ENCODE data around the gene MYLK.

MYLK gene

DNA sequence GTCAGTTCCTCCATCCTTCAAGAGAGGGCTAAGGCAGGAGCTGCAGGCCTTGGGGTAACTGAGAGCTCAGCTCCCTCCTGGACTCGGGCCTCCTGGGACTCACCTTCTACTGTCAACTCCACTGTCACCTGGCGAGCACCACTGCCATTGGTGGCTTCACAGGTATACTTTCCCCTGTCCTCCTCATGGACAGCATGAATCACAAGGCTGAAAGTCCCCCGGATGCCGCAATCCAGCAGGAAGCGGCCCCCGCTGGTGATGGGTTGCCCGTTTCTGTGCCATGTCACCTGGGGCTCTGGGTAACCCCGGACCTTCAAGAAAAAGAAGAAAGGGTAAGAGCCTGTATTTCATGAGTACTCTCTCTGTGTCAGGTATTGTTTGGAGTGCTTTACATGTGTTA is 131.9 kb downstream of the MYLK start:
- TF ChIP-seq, protein P1, sequence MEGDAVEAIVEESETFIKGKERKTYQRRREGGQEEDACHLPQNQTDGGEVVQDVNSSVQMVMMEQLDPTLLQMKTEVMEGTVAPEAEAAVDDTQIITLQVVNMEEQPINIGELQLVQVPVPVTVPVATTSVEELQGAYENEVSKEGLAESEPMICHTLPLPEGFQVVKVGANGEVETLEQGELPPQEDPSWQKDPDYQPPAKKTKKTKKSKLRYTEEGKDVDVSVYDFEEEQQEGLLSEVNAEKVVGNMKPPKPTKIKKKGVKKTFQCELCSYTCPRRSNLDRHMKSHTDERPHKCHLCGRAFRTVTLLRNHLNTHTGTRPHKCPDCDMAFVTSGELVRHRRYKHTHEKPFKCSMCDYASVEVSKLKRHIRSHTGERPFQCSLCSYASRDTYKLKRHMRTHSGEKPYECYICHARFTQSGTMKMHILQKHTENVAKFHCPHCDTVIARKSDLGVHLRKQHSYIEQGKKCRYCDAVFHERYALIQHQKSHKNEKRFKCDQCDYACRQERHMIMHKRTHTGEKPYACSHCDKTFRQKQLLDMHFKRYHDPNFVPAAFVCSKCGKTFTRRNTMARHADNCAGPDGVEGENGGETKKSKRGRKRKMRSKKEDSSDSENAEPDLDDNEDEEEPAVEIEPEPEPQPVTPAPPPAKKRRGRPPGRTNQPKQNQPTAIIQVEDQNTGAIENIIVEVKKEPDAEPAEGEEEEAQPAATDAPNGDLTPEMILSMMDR (IDR thresholded peaks at IDR 0.05; ENCODE audit: insufficient read depth, low read length, missing control alignments) = no peak
- H3K4me3 ChIP-seq (ENCODE audit: low read depth, low read length) = no peak overlapping the region
- DNase-seq (ENCODE audit: low read depth, low spot score) = no peak
- ChIA-PET CTCF (interaction anchor here (3.7 to 5.6 kb wide), 2 partner anchors 11 to 29 kb away, joined by 23 to 32 read pairs; no protein-coding TSS in a partner anchor), POLR2A (no interaction called here)

DNA sequence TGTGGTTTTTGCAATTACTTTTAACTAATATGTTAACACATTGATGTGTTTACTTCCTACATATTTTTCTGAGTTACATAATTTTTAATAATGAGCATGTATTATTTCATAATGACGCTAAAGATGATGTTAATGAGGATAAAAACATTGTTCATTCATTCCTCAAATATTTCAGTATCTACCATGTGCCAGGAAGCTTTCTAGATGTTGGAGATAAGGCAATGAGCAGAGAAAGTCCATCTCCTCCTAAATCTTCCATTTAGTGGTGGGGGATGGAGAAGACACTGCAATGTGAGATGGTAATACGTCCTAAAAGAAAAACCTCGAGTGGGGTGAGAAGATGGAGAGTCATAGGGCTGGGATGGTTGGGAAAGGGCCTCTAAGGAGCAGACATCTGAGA is 132.7 kb downstream of the MYLK start:
- TF ChIP-seq, protein P1 (IDR thresholded peaks at IDR 0.05; ENCODE audit: insufficient read depth, low read length, missing control alignments) = no peak
- ChIA-PET CTCF (interaction anchor here (3.7 to 5.6 kb wide), 2 partner anchors 10 to 28 kb away, joined by 23 to 32 read pairs; no protein-coding TSS in a partner anchor), POLR2A (no interaction called here)
- no peak overlapping the region for H3K4me3 ChIP-seq (ENCODE audit: low read depth, low read length)
- no peak for DNase-seq (ENCODE audit: low read depth, low spot score)

DNA sequence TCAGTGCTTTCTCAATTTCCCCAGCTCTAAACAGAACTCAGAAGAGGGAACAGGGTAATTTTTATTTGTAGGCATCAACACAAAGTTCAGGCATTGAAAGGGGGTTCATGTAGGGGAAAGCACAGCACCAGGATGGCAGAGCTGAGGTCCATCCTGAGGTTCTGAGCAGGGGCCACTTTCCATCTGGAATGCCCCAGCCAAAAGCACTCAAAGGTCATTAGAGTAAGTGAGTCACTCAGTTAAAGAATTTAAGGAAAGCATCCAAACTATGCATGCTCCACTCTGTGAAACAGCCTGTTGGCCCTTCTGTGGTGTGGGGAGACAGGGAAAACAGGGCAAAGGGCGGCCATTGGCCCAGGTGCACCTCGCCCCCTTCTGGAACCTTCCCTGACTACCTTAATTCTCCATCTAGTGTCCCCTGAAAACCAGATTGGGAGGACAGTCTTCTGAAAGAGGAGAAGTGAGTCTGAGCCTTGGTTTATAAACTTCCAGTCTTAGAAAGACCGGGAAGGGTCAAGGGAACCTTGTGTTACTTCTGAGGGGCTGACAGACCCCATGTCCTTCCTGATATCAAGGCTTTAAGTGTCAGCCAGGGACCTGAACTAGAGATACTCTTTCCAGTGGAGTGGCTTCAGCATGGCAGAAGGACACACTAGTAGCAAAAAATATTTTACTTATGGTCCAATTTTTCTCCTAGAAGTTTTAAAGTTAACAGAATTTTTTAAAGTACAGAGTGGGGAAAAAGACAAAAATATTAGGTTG is 133.3 kb downstream of the MYLK start:
- DNase-seq (ENCODE audit: low read depth, low spot score) = no peak
- H3K4me3 ChIP-seq (ENCODE audit: low read depth, low read length) = no peak overlapping the region
- POLR2A ChIA-PET = interaction anchor here (1.0 to 1.5 kb wide), 3 partner anchors 10 to 84 kb away, joined by 6 read pairs; no protein-coding TSS in a partner anchor

DNA sequence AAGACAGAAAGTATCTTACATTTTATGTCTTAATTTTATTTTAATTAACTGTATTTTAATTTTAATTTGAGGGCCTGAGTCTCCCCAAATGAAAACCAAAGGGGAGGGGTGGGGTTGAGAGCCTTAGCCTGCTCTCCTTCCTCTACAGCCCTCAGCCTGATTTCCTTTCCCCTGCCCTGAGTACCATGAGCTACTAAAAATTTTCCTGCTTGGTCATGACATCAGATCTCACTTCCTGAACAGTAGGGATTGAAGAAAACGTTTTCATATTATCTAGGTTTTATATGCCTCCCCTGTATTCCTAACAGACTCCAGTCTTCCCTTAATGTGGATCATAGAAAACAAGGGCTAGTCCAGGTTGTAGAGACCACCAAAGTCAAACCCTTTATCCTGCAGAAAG is 133.9 kb downstream of the MYLK start:
- TF ChIP-seq, protein P1 (IDR thresholded peaks at IDR 0.05; ENCODE audit: insufficient read depth, low read length, missing control alignments) = no peak
- CTCF ChIA-PET = interaction anchor here (0.8 to 5.6 kb wide), 8 partner anchors 9 to 131 kb away, joined by 3 to 32 read pairs (median 5); no protein-coding TSS in a partner anchor
- no peak overlapping the region for H3K4me3 ChIP-seq (ENCODE audit: low read depth, low read length)
- DNase-seq (ENCODE audit: low read depth, low spot score) = no peak
- POLR2A ChIA-PET = interaction anchor here (0.8 to 1.5 kb wide), 8 partner anchors 9 to 85 kb away, joined by 3 to 6 read pairs (median 5); no protein-coding TSS in a partner anchor

More for the DNA sequence above, 133.3 kb downstream of the MYLK start:
- CTCF ChIA-PET = interaction anchor here (1.3 to 5.6 kb wide), 6 partner anchors 9 to 130 kb away, joined by 4 to 32 read pairs (median 8); no protein-coding TSS in a partner anchor
- TF ChIP-seq, protein P1 (IDR thresholded peaks at IDR 0.05; ENCODE audit: insufficient read depth, low read length, missing control alignments) = peak; percentile 17

DNA sequence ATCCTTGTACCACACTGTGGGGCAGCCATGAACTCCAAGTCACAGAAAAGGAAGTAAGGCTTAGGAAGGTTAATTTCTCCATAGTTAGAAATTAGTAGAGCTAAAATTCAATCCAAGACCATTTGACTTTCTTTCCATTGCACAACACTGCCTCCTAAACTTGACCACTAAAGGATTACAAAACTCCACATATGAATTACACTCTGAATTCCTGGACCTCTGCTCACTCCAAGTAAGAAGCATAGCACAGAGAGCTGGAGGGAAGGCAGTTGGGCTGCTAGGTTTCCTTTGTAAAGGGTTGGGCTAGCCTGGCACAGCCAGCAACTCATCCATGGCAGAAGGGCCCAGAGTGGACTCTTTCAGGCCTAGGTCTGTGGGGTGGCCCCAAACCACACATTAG is 134.4 kb downstream of the MYLK start:
- H3K4me3 ChIP-seq (ENCODE audit: low read depth, low read length) = no peak overlapping the region
- TF ChIP-seq, protein P1 (IDR thresholded peaks at IDR 0.05; ENCODE audit: insufficient read depth, low read length, missing control alignments) = no peak
- ChIA-PET POLR2A (interaction anchor here (0.8 to 1.5 kb wide), 12 partner anchors 8 to 97 kb away, joined by 3 to 6 read pairs (median 4); no protein-coding TSS in a partner anchor), CTCF (interaction anchor here (0.8 to 5.6 kb wide), 8 partner anchors 8 to 131 kb away, joined by 3 to 32 read pairs (median 5); no protein-coding TSS in a partner anchor)
- peak; percentile 92 for DNase-seq (ENCODE audit: low read depth, low spot score)

All from AG04449 (cell line).